Natural killer cell (primary cell): ENCODE results near the gene NCR1. TPM values are rescaled to one million over a fixed set of nuclear protein-coding genes. Genes with fewer than 3 reads are reported as not detected.
A peak's percentile ranks its signal among the peaks of the same experiment; 100 is the strongest.
"Not testable (repeated sequence)": the region's sequence is repeated elsewhere in the genome, so short reads cannot be mapped to it uniquely, and the experiment has no call there.

Experiments
- ATAC-seq, 3 donors: fragments of 150-1000 bp in 2 of 3; fragments of 200-7000 bp in 1 of 3; cut with Tn5 transposase; 1 replicate in 1 of 3; 2 replicates in 2 of 3; pipeline ENCODE4 v1.10.0; 2021; ENCODE audit warnings: mild to moderate bottlenecking in 2 of 3, moderate library complexity in 2 of 3
- DNase-seq, 2 donors: peaks; one replicate each; pipeline versions ENCODE4 v3.0.0 to v3.0.0-alpha.2; 2013 to 2021; ENCODE audit warnings: mixed read lengths in 1 of 2
- H3K27ac ChIP-seq: one replicate; pipeline ENCODE4 v1.5.1; 2013; ENCODE audit warnings: mild to moderate bottlenecking, low read length
- H3K27me3 ChIP-seq: one replicate; pipeline ENCODE4 v1.6.1; 2013; ENCODE audit warnings: low read length; ENCODE audit not compliant: control insufficient read depth, insufficient read depth
- H3K36me3 ChIP-seq: one replicate; pipeline ENCODE4 v1.6.1; 2013; ENCODE audit warnings: low read length; ENCODE audit not compliant: control insufficient read depth, insufficient read depth
- H3K4me1 ChIP-seq: one replicate; pipeline ENCODE4 v1.6.1; 2013; ENCODE audit warnings: low read length; ENCODE audit not compliant: control insufficient read depth, insufficient read depth
- H3K4me3 ChIP-seq: one replicate; pipeline ENCODE4 v1.5.1; 2013; ENCODE audit warnings: low read length
- H3K9me3 ChIP-seq: one replicate; pipeline ENCODE4 v1.6.1; 2013; ENCODE audit warnings: low read length; ENCODE audit not compliant: control insufficient read depth, insufficient read depth
- H3K27ac Mint-ChIP-seq, 2 donors: one replicate each; pipeline ENCODE4 v1.8.0; 2022; ENCODE audit warnings: mild to moderate bottlenecking in 2 of 2, mixed read lengths in 2 of 2, moderate library complexity in 1 of 2
- H3K27me3 Mint-ChIP-seq, 2 donors: one replicate each; pipeline ENCODE4 v1.8.0; 2022; ENCODE audit warnings: low read depth in 2 of 2, mixed read lengths in 2 of 2
- H3K36me3 Mint-ChIP-seq: one replicate; pipeline ENCODE4 v1.8.0; 2022; ENCODE audit warnings: mixed read lengths
- H3K4me1 Mint-ChIP-seq, 2 donors: one replicate each; pipeline ENCODE4 v1.8.0; 2022; ENCODE audit warnings: mixed read lengths in 2 of 2
- H3K4me3 Mint-ChIP-seq: one replicate; pipeline ENCODE4 v1.8.0; 2022; ENCODE audit warnings: mild to moderate bottlenecking, moderate library complexity, mixed read lengths
- H3K9me3 Mint-ChIP-seq, 2 donors: one replicate each; pipeline ENCODE4 v1.8.0; 2022; ENCODE audit warnings: mixed read lengths in 2 of 2
- WGBS: methylation state at CpG from one replicate; pipeline ENCODE4 v1.1.7; 2013; ENCODE audit warnings: missing lambda C conversion rate; ENCODE audit not compliant: insufficient coverage; 5-methylcytosine and 5-hydroxymethylcytosine counted together
- intact Hi-C: fragments of 100-400 bp; cut with micrococcal nuclease; formaldehyde crosslinking; loops from one replicate; pipeline ENCODE4 v1.14.2; 2022
- total RNA-seq, 4 donors: library from RNA; stranded (reverse); fragments of 120-200 nt in 1 of 4; gene quantifications; one replicate each; pipeline versions ENCODE4 v1.2.3 to v1.2.4, GENCODE V29; 2013 to 2022
- TF ChIP-seq, protein P1 (sequence below): fragments of 200-600 bp; IDR thresholded peaks from one replicate; pipeline ENCODE4 v1.8.0; 2022; ENCODE audit warnings: antibody characterized with exemption

Gene NCR1
- total RNA-seq, 3 donors from 2014 or later (not counting 1 experiment from before 2014, with no cell fraction given) = 213 to 342 (median 244) TPM

DNA sequence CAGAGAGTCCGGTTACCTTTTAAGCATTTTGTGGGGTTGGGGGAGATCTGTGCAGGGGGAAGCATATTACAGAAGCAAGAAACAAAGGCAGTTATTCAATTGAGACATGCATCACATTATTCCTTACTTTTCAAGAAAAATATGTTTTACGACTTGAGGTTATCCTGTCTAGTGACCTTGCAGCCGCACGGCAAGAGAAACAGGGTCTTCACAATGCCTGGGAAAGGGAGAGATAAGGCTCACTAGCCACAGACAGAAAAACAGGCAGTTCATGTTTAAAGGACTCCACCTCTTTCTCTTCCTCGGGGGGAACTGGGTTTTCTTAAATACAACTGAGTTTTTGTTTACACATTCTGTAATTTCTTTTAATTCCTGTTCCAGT, 536 bp upstream of the NCR1 start:
- H3K4me1 ChIP-seq = peaks cover 59% of the 10 kb centered on the region
- peaks cover 13% of the 10 kb centered on the region for H3K36me3 ChIP-seq
- WGBS = 10% methylated on average over 4 of the region's 5 CpGs
- no peaks in the 10 kb centered on the region for H3K9me3 Mint-ChIP-seq
- no peaks in the 10 kb centered on the region for H3K9me3 ChIP-seq
- H3K27ac Mint-ChIP-seq = peak overlapping the region; percentile 94 to 98
- H3K27me3 Mint-ChIP-seq = no peaks in the 10 kb centered on the region
- no peak overlapping the region for H3K4me3 ChIP-seq
- no peak for ATAC-seq
- TF ChIP-seq, protein P1, sequence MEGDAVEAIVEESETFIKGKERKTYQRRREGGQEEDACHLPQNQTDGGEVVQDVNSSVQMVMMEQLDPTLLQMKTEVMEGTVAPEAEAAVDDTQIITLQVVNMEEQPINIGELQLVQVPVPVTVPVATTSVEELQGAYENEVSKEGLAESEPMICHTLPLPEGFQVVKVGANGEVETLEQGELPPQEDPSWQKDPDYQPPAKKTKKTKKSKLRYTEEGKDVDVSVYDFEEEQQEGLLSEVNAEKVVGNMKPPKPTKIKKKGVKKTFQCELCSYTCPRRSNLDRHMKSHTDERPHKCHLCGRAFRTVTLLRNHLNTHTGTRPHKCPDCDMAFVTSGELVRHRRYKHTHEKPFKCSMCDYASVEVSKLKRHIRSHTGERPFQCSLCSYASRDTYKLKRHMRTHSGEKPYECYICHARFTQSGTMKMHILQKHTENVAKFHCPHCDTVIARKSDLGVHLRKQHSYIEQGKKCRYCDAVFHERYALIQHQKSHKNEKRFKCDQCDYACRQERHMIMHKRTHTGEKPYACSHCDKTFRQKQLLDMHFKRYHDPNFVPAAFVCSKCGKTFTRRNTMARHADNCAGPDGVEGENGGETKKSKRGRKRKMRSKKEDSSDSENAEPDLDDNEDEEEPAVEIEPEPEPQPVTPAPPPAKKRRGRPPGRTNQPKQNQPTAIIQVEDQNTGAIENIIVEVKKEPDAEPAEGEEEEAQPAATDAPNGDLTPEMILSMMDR = no peak
- H3K4me3 Mint-ChIP-seq = peak overlapping the region; percentile 92
- intact Hi-C loops = loop anchor here (1.0 to 10.0 kb wide), 5 partner anchors 15 to 371 kb away; partner anchors contain the start of gene KIR2DL4
- DNase-seq = no peak
- peak overlapping the region; percentile 94 for H3K27ac ChIP-seq
- no peaks in the 10 kb centered on the region for H3K27me3 ChIP-seq
- peaks cover 3% of the 10 kb centered on the region for H3K36me3 Mint-ChIP-seq
- H3K4me1 Mint-ChIP-seq = peaks cover 45 to 55% of the 10 kb centered on the region in 2 donors

DNA sequence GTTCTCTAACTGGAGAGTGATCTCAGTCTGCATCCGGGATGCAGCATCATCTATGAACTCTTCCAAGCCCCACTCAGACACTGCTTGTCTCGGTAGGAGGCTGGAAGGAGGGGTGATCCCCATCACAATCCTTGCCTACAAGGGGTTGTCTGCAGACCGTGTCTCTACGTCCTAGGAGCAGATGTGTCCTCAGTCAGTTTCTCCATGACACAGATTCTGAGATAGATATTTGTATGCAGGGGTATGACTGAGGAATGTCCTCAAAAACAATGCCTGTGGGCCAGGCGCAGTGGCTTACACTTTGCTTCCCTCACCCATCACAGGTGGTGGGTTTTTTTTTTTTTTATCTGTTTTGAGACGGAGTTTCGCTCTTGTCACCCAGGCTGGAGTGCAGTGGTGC, 871 bp downstream of the NCR1 start:
- DNase-seq (no peak), ATAC-seq (peak in 2 of 3 donors; percentile 8 to 9)
- WGBS = 32% methylated on average over 7 of the region's 7 CpGs
- TF ChIP-seq, protein P1 = no peak
- no peaks in the 10 kb centered on the region for H3K27me3 ChIP-seq
- H3K9me3 Mint-ChIP-seq = no peaks in the 10 kb centered on the region
- H3K27ac Mint-ChIP-seq = peak overlapping the region; percentile 94 to 98
- peak overlapping the region; percentile 92 for H3K4me3 Mint-ChIP-seq
- intact Hi-C loops = loop anchor here (1.0 to 10.0 kb wide), 4 partner anchors 9 to 372 kb away; partner anchors contain the start of gene KIR2DL4
- H3K9me3 ChIP-seq = no peaks in the 10 kb centered on the region
- peak overlapping the region; percentile 94 for H3K27ac ChIP-seq
- H3K27me3 Mint-ChIP-seq = no peaks in the 10 kb centered on the region
- peaks cover 9% of the 10 kb centered on the region for H3K36me3 Mint-ChIP-seq
- H3K4me3 ChIP-seq = peak overlapping the region; percentile 80
- peaks cover 23% of the 10 kb centered on the region for H3K36me3 ChIP-seq
- peaks cover 51% of the 10 kb centered on the region for H3K4me1 ChIP-seq
- peaks cover 44 to 54% of the 10 kb centered on the region in 2 donors for H3K4me1 Mint-ChIP-seq

DNA sequence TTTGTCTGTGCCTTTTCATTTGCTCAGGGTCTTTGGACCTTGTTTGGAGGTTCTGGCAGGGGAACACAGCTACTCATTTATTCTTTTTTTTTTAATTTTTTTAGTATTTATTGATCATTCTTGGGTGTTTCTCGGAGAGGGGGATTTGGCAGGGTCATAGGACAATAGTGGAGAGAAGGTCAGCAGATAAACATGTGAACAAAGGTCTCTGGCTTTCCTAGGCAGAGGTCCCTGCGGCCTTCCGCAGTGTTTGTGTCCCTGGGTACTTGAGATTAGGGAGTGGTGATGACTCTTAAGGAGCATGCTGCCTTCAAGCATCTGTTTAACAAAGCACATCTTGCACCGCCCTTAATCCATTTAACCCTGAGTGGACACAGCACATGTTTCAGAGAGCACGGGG, 2.0 kb downstream of the NCR1 start:
- Histone ChIP-seq H3K36me3 (peaks cover 30% of the 10 kb centered on the region), H3K4me1 (peaks cover 41% of the 10 kb centered on the region)
- H3K27me3 ChIP-seq, H3K36me3 Mint-ChIP-seq, H3K27ac ChIP-seq, H3K9me3 Mint-ChIP-seq, ATAC-seq, H3K4me3 ChIP-seq, DNase-seq, H3K9me3 ChIP-seq, H3K27me3 Mint-ChIP-seq: not testable (repeated sequence)
- Mint-ChIP-seq H3K4me1 (peaks cover 38 to 48% of the 10 kb centered on the region in 2 donors), H3K4me3 (peak overlapping the region; percentile 62), H3K27ac (peak overlapping the region; percentile 18 to 94)
- WGBS = no CpG with 5 or more reads among the region's 5 CpGs
- intact Hi-C loops = loop anchor here (5.0 to 10.0 kb wide), 3 partner anchors 106 to 373 kb away; partner anchors contain the start of gene KIR2DL4

DNA sequence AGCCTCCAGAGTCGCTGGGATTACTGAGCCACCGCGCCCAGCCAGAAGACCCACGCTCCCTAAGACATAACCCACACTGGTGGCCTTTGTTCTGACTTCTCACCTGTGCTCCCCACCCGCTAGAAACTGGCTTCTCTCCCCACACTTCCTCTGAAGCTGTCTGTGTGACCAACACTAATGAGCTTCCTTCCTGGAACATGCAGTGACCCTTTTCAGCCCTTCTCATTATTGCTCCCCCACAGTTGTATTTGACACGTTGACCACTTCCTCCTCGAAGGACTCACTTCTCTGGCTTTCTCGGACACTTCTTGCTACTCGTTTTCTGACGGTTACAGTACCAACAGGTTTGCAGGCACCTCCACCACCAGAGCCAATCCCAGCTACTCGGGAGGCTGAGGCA, 10.9 kb downstream of the NCR1 start:
- Histone ChIP-seq H3K4me1 (peaks cover 65% of the 10 kb centered on the region), H3K27ac (peak overlapping the region; percentile 61), H3K9me3 (no peaks in the 10 kb centered on the region), H3K27me3 (no peaks in the 10 kb centered on the region), H3K4me3 (no peak overlapping the region), H3K36me3 (peaks cover 7% of the 10 kb centered on the region)
- DNase-seq (peak; percentile 24 to 38), ATAC-seq (peak; percentile 58 to 78 (median 68))
- intact Hi-C loops = loop anchor here (1.0 to 10.0 kb wide), 3 partner anchors 11 to 338 kb away; partner anchors contain the start of genes NCR1 and PPP6R1
- 18% methylated on average over 11 of the region's 11 CpGs for WGBS
- TF ChIP-seq, protein P1 = no peak
- H3K4me1 Mint-ChIP-seq = peaks cover 48 to 70% of the 10 kb centered on the region in 2 donors
- H3K9me3 Mint-ChIP-seq = no peaks in the 10 kb centered on the region
- peak overlapping the region; percentile 89 for H3K4me3 Mint-ChIP-seq
- no peaks in the 10 kb centered on the region for H3K36me3 Mint-ChIP-seq
- H3K27me3 Mint-ChIP-seq = no peaks in the 10 kb centered on the region
- H3K27ac Mint-ChIP-seq = peak overlapping the region; percentile 83 to 87
